Breast epithelium (tissue), 3 donors: ENCODE measurements around the gene ARHGAP15.

Experiments
- POLR2A ChIP-seq: fragments of 450-650 bp; IDR thresholded peaks from one replicate; pipeline ENCODE4 v1.6.1; 2016; ENCODE audit warnings: antibody characterized with exemption, mild to moderate bottlenecking, moderate library complexity
- POLR2AphosphoS5 ChIP-seq, 3 donors: sonication (generic); formaldehyde crosslinking; IDR thresholded peaks; one replicate each; pipeline ENCODE4 v1.6.1; 2017; ENCODE audit warnings: antibody characterized with exemption in 3 of 3
- TF ChIP-seq, protein P1 (sequence below), 3 donors: fragments of 450-650 bp; IDR thresholded peaks; one replicate each; pipeline ENCODE4 v1.5.1; 2016 to 2017; ENCODE audit warnings: antibody characterized with exemption in 3 of 3, mild to moderate bottlenecking in 3 of 3, moderate library complexity in 3 of 3

DNA sequence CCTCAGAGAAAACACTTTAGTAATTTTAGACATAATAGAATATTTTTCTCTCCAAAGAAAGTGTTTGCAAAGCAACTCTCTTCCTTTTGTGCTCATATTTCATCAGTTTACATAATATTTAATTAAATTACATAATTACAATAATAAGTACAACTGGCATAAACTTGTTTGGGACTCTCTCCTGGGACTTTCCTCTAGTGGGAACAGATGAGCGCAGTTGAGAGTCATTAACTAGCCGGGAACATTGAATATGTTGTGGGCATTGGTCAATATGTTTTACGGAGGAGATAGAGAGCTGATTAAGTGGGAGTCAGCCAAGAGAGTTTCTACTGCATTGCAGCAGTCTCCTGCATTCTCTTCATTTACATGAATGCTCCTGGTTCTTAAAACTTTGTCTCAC is 607.7 kb downstream of the ARHGAP15 start:
- TF ChIP-seq, protein P1, sequence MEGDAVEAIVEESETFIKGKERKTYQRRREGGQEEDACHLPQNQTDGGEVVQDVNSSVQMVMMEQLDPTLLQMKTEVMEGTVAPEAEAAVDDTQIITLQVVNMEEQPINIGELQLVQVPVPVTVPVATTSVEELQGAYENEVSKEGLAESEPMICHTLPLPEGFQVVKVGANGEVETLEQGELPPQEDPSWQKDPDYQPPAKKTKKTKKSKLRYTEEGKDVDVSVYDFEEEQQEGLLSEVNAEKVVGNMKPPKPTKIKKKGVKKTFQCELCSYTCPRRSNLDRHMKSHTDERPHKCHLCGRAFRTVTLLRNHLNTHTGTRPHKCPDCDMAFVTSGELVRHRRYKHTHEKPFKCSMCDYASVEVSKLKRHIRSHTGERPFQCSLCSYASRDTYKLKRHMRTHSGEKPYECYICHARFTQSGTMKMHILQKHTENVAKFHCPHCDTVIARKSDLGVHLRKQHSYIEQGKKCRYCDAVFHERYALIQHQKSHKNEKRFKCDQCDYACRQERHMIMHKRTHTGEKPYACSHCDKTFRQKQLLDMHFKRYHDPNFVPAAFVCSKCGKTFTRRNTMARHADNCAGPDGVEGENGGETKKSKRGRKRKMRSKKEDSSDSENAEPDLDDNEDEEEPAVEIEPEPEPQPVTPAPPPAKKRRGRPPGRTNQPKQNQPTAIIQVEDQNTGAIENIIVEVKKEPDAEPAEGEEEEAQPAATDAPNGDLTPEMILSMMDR (IDR thresholded peaks at IDR 0.05): no peak
- TF ChIP-seq POLR2AphosphoS5 (IDR thresholded peaks at IDR 0.05): no peak
- no peak for TF ChIP-seq POLR2A
